Activated CD4-positive, alpha-beta memory T cell treated with anti-CD3 and anti-CD28 coated beads for 36 hours (primary cell): Measurements from ENCODE around the gene PKP1. TPM values are rescaled to one million over a fixed set of nuclear protein-coding genes. Genes with fewer than 3 reads are reported as not detected.
A peak's percentile ranks its signal among the peaks of the same experiment; 100 is the strongest.

Experiments
- CTCF ChIA-PET: fragments of 350-600 bp; sonication (Branson Sonifier 250); formaldehyde crosslinking; loops from one replicate; lab custom pipeline; 2021; ENCODE audit warnings: antibody characterized with exemption, inconsistent platforms; lab: Charles Lee
- POLR2A ChIA-PET: fragments of 350-600 bp; sonication (Branson Sonifier 250); formaldehyde crosslinking; loops from one replicate; lab custom pipeline; 2021; ENCODE audit warnings: antibody characterized with exemption; lab: Charles Lee
- DNase-seq: peaks from one replicate; pipeline ENCODE4 v3.0.0-alpha.2; 2020
- H3K27ac Mint-ChIP-seq: one replicate; pipeline ENCODE4 v1.8.0; 2021; ENCODE audit warnings: mixed read lengths
- H3K27me3 Mint-ChIP-seq: one replicate; pipeline ENCODE4 v1.8.0; 2021; ENCODE audit warnings: mixed read lengths
- H3K36me3 Mint-ChIP-seq: one replicate; pipeline ENCODE4 v1.8.0; 2021; ENCODE audit warnings: mixed read lengths
- H3K4me1 Mint-ChIP-seq: one replicate; pipeline ENCODE4 v1.8.0; 2021; ENCODE audit warnings: low read depth, mixed read lengths
- H3K4me3 Mint-ChIP-seq: one replicate; pipeline ENCODE4 v1.8.0; 2021; ENCODE audit warnings: mild to moderate bottlenecking, mixed read lengths
- H3K9me3 Mint-ChIP-seq: one replicate; pipeline ENCODE4 v1.8.0; 2021; ENCODE audit warnings: mixed read lengths
- intact Hi-C: fragments of 100-400 bp; cut with micrococcal nuclease; formaldehyde crosslinking; loops from one replicate; pipeline ENCODE4 v1.15.1; 2023
- total RNA-seq, 2 experiments: library from RNA; stranded (reverse); gene quantifications; one replicate each; pipeline ENCODE4 v1.2.3, GENCODE V29; 2021

The PKP1 gene
- total RNA-seq, 2 experiments from 2014 or later: not detected

DNA sequence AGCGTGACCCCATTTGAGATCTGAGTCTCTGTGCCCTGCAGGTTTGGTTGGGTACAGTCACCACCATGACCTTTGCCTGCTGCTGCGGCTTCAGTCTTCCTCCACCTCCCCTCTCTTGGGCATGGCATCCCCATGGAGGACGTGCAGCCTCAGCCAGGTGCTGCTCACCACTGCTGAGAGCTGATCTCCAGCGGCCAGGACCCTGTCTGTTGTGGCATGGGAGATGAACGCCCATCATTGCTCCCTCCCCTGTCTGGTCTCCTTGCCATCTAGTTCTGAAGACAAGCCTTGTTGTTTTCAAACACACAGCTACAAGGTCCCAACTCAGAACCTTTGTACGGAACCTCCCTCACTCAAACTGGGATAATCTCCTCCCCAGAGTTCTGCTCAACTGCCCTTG, 19.2 kb upstream of the PKP1 start:
- Mint-ChIP-seq H3K9me3 (no peaks in the 10 kb centered on the region), H3K27me3 (peaks cover 38% of the 10 kb centered on the region), H3K27ac (no peak overlapping the region), H3K36me3 (no peaks in the 10 kb centered on the region), H3K4me3 (no peak overlapping the region), H3K4me1 (no peaks in the 10 kb centered on the region)
- CTCF ChIA-PET: interaction anchor here (3.8 kb wide), 1 partner anchor 10 kb away, joined by 16 read pairs; no protein-coding TSS in a partner anchor
- intact Hi-C loops: no loop called here
- POLR2A ChIA-PET: no interaction called here
- DNase-seq: peak; percentile 4

DNA sequence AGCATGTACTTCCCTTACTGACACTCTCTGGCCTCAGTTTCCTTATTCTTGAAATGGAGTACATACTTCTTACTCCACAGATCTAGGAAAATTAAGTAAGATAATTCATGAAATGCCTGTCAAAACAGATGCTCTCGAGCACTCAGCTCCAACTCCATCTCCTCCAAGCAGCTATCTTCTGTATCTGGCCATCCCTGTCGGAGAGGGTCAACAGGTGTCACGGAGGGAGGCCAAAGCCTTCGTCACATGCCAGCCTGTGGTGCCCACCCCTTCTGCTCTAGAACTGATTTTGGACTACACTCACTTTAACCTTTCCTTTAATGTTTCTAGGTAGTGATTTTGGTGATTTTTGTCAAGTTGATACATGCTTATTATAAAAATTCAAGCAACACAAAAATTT, 18.8 kb upstream of the PKP1 start:
- H3K4me3 Mint-ChIP-seq: no peak overlapping the region
- CTCF ChIA-PET: interaction anchor here (3.8 kb wide), 1 partner anchor 11 kb away, joined by 16 read pairs; no protein-coding TSS in a partner anchor
- no peak overlapping the region for H3K27ac Mint-ChIP-seq
- intact Hi-C loops: no loop called here
- no peaks in the 10 kb centered on the region for H3K4me1 Mint-ChIP-seq
- peaks cover 42% of the 10 kb centered on the region for H3K27me3 Mint-ChIP-seq
- POLR2A ChIA-PET: no interaction called here
- no peaks in the 10 kb centered on the region for H3K9me3 Mint-ChIP-seq
- peak; percentile 1 for DNase-seq
- no peaks in the 10 kb centered on the region for H3K36me3 Mint-ChIP-seq

DNA sequence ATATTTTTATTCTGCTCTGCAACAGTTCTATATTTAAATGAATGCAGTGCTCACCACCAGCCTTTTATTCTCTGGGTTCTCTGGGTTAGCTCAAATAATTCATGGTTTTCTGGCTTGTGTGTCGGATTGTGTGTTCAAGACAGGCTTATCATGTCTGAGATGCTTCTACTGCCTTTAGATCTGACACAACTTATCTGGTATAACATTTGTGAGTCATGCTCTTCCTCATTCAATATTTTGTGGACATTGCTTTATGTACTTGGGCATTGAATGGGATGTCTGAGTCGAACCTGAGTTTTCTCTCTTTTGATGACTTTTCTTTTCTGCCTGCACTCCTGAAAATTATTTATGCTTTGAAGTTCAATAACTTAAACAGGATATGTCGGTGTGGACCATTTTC, 17.6 kb upstream of the PKP1 start:
- ChIA-PET CTCF (interaction anchor here (3.8 kb wide), 1 partner anchor 12 kb away, joined by 16 read pairs; no protein-coding TSS in a partner anchor), POLR2A (interaction anchor here (0.7 kb wide), 1 partner anchor 85 kb away, joined by 4 read pairs; no protein-coding TSS in a partner anchor)
- H3K4me3 Mint-ChIP-seq: no peak overlapping the region
- no peak for DNase-seq
- H3K36me3 Mint-ChIP-seq: no peaks in the 10 kb centered on the region
- H3K27me3 Mint-ChIP-seq: peaks cover 40% of the 10 kb centered on the region
- H3K27ac Mint-ChIP-seq: no peak overlapping the region
- H3K9me3 Mint-ChIP-seq: no peaks in the 10 kb centered on the region
- no peaks in the 10 kb centered on the region for H3K4me1 Mint-ChIP-seq
- intact Hi-C loops: no loop called here

DNA sequence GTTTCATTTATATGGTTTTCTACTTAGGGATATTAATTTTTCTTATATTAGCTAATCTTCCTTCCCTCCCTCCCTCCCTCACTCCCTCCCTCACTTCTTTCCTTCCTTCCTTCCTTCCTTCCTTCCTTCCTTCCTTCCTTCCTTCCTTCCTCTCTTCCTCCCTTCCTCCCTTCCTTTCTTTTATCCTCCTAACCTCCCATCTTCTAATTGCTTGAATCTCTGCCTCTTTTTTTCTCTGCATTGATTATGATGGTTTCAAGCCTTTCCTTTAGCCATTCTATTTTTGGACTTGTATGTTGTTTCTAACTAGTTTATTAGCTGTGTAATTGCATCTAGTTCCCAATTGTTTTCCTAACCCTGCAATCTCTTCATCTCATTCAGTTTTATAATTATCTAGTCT, 17.0 kb upstream of the PKP1 start:
- no peaks in the 10 kb centered on the region for H3K36me3 Mint-ChIP-seq
- H3K4me3 Mint-ChIP-seq: no peak overlapping the region
- ChIA-PET CTCF (interaction anchor here (1.4 kb wide), 1 partner anchor 12 kb away, joined by 5 read pairs; no protein-coding TSS in a partner anchor), POLR2A (interaction anchor here (0.7 kb wide), 1 partner anchor 84 kb away, joined by 4 read pairs; no protein-coding TSS in a partner anchor)
- intact Hi-C loops: no loop called here
- H3K27me3 Mint-ChIP-seq: peaks cover 38% of the 10 kb centered on the region
- DNase-seq: no peak
- no peaks in the 10 kb centered on the region for H3K4me1 Mint-ChIP-seq
- H3K9me3 Mint-ChIP-seq: no peaks in the 10 kb centered on the region
- H3K27ac Mint-ChIP-seq: no peak overlapping the region

GRCh38 chr1:201266774-201267173, 16.5 kb upstream of the PKP1 start:
- H3K4me1 Mint-ChIP-seq: no peaks in the 10 kb centered on the region
- no peak overlapping the region for H3K27ac Mint-ChIP-seq
- H3K36me3 Mint-ChIP-seq: no peaks in the 10 kb centered on the region
- ChIA-PET POLR2A (interaction anchor here (0.7 kb wide), 1 partner anchor 83 kb away, joined by 4 read pairs; no protein-coding TSS in a partner anchor), CTCF (interaction anchor here (1.4 kb wide), 1 partner anchor 13 kb away, joined by 5 read pairs; no protein-coding TSS in a partner anchor)
- intact Hi-C loops: no loop called here
- H3K27me3 Mint-ChIP-seq: peaks cover 33% of the 10 kb centered on the region
- no peaks in the 10 kb centered on the region for H3K9me3 Mint-ChIP-seq
- H3K4me3 Mint-ChIP-seq: no peak overlapping the region
- DNase-seq: peak; percentile 1

DNA sequence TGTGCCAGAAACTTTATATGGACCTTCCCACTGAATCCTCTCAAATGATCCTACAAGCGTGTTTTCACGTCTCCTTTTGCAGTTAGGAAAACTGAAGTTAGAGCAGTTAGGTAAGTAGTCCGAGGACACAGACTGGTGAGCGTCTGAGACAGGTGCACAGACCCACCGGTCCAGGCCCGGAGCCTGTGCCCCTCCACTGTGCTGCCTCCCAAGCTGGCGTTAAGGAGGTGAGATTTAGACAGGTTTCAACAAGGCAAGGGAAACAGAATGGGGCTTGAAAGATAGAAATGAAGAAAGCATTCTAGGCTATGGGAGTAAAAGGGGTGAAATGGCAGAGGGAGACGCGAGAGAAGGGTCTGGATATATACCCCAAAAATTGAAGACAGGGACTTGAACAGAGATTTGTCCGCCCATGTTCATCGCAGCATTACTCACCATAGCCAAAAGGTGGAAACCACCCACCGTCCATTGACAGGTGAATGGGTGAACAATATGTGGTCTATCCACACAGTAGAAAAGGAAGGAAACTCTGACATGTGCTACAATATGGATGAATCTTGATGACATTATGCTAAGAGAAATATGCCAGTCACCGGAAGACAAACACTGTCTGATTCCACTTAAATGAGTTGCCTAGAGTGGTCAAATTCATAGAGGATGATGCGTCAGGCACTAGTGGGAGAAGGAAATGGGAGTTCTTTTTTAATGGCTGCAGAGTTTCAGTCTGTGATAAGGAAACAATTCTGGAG, 15.7 kb upstream of the PKP1 start:
- Mint-ChIP-seq H3K4me1 (no peaks in the 10 kb centered on the region), H3K27me3 (peaks cover 31% of the 10 kb centered on the region), H3K9me3 (no peaks in the 10 kb centered on the region), H3K36me3 (no peaks in the 10 kb centered on the region), H3K4me3 (no peak overlapping the region), H3K27ac (no peak overlapping the region)
- ChIA-PET POLR2A (no interaction called here), CTCF (interaction anchor here (1.4 kb wide), 1 partner anchor 14 kb away, joined by 5 read pairs; no protein-coding TSS in a partner anchor)
- intact Hi-C loops: no loop called here
- peak; percentile 8 for DNase-seq

DNA sequence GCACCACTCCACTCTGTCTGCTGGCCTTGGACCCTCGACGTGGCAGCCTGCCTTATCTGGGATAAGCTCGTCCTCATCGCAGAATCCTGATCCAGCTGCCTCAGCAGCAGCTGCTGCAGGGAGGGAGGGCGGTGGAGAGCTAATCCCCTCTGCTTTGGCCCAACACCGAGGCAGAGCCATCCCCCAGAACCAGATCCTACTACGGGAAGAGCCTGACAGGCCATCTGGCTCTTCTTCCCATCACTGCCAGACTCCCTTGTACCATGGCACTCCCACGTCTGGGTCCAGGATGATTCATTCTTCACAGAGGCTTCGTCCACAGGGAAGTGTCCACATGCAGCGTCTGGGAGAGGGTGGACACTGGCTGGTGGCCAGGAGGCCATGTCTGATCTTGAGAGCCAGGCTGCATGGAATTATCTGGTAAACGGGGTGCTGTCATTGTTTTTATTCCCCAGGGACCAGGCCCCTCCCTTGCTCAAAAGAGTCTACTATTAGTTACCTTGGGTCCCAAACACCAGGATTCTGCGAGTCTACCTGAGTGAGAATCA, 14.6 kb upstream of the PKP1 start:
- intact Hi-C loops: no loop called here
- CTCF ChIA-PET: no interaction called here
- POLR2A ChIA-PET: no interaction called here
- no peaks in the 10 kb centered on the region for H3K4me1 Mint-ChIP-seq
- no peak for DNase-seq
- H3K27ac Mint-ChIP-seq: no peak overlapping the region
- no peaks in the 10 kb centered on the region for H3K9me3 Mint-ChIP-seq
- H3K27me3 Mint-ChIP-seq: peaks cover 31% of the 10 kb centered on the region
- H3K4me3 Mint-ChIP-seq: no peak overlapping the region
- H3K36me3 Mint-ChIP-seq: no peaks in the 10 kb centered on the region

DNA sequence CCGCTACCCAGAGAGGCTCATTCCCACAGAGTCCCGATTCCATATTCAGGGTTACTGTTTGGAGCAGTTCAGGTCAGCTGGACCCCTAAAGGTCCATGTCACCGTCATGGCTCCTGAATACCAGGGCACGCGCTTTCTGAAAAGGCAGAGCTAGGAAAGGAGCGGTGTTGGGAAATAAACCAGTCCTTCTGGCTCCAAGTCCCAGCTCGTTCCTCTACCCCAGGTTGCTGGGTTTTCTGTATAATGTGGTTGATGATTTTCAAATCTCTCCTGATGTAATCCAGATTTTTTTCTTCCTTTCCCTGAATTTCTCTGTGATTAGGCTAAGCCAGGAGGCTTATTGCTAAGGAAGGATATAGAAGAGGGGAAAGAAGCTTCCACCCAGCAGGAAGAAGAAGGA, 14.0 kb upstream of the PKP1 start:
- H3K27ac Mint-ChIP-seq: no peak overlapping the region
- H3K36me3 Mint-ChIP-seq: no peaks in the 10 kb centered on the region
- H3K9me3 Mint-ChIP-seq: no peaks in the 10 kb centered on the region
- no peak overlapping the region for H3K4me3 Mint-ChIP-seq
- peaks cover 31% of the 10 kb centered on the region for H3K27me3 Mint-ChIP-seq
- DNase-seq: no peak
- intact Hi-C loops: no loop called here
- CTCF ChIA-PET: no interaction called here
- H3K4me1 Mint-ChIP-seq: no peaks in the 10 kb centered on the region
- POLR2A ChIA-PET: no interaction called here

DNA sequence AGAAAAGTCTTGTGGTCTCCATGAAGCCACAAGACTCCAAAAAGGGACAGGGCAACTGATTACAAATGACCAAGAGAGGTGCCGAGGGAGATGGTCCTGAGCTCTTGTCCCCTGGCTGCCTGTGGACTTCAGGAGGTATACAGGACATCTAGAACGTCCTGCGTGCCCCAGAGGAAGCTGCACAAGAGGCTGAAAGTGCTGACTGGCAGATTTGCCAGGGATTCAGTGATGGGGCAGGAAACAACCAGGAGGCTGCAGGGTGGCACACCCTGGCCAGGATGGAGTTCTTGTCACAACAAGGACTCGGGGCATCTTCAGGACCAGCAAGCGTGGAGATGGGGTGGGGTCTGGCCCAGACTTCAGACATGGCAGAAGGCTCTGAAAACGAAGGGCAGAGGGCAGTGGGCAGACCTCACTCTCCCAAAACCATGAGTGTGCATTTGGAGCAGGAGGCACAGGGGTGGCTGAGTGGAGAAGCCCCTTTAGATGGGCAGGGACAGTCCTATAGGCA, 13.4 kb upstream of the PKP1 start:
- no peak overlapping the region for H3K4me3 Mint-ChIP-seq
- ChIA-PET CTCF (no interaction called here), POLR2A (no interaction called here)
- H3K27me3 Mint-ChIP-seq: peaks cover 31% of the 10 kb centered on the region
- no peaks in the 10 kb centered on the region for H3K4me1 Mint-ChIP-seq
- no peaks in the 10 kb centered on the region for H3K36me3 Mint-ChIP-seq
- no peaks in the 10 kb centered on the region for H3K9me3 Mint-ChIP-seq
- intact Hi-C loops: no loop called here
- DNase-seq: no peak
- no peak overlapping the region for H3K27ac Mint-ChIP-seq

GRCh38 chr1:201270616-201271390, 12.5 kb upstream of the PKP1 start:
- POLR2A ChIA-PET: no interaction called here
- intact Hi-C loops: no loop called here
- no peaks in the 10 kb centered on the region for H3K9me3 Mint-ChIP-seq
- no peak overlapping the region for H3K27ac Mint-ChIP-seq
- H3K36me3 Mint-ChIP-seq: no peaks in the 10 kb centered on the region
- no peaks in the 10 kb centered on the region for H3K4me1 Mint-ChIP-seq
- H3K27me3 Mint-ChIP-seq: peaks cover 28% of the 10 kb centered on the region
- no peak overlapping the region for H3K4me3 Mint-ChIP-seq
- CTCF ChIA-PET: interaction anchor here (1.2 kb wide), 1 partner anchor 17 kb away, joined by 3 read pairs; no protein-coding TSS in a partner anchor
- DNase-seq: no peak

- ChIA-PET CTCF (no interaction called here), POLR2A (no interaction called here)
- H3K4me3 Mint-ChIP-seq: no peak overlapping the region
- no peaks in the 10 kb centered on the region for H3K36me3 Mint-ChIP-seq
- H3K27me3 Mint-ChIP-seq: peaks cover 20% of the 10 kb centered on the region
- no peak for DNase-seq
- no peaks in the 10 kb centered on the region for H3K4me1 Mint-ChIP-seq
- intact Hi-C loops: no loop called here
- no peak overlapping the region for H3K27ac Mint-ChIP-seq
- no peaks in the 10 kb centered on the region for H3K9me3 Mint-ChIP-seq
These were observed 10.5 kb upstream of the PKP1 start for GRCh38 chr1:201272799-201273198.
